SK-N-SH (cell line): ENCODE results near the gene DDA1.

Experiments
- EP300 ChIP-seq, 2 experiments: IDR thresholded peaks; 2 replicates each; pipeline versions ENCODE4 v1.4.0 to v1.6.1; 2012; ENCODE audit warnings: borderline replicate concordance in 1 of 2, low read depth in 1 of 2, low read length in 1 of 2
- EZH2phosphoT487 ChIP-seq: fragments of 200-600 bp; sonication (generic); IDR thresholded peaks from 2 replicates; pipeline ENCODE4 v1.6.1; 2017; ENCODE audit warnings: low read depth, mixed run types, mild to moderate bottlenecking, antibody characterized with exemption, moderate library complexity, borderline replicate concordance
- FOSL2 ChIP-seq: IDR thresholded peaks from 2 replicates; pipeline ENCODE4 v1.4.0; 2012; ENCODE audit warnings: low read depth, mild to moderate bottlenecking, moderate library complexity, borderline replicate concordance
- FOXM1 ChIP-seq: IDR thresholded peaks from 2 replicates; pipeline ENCODE4 v1.4.0; 2012; ENCODE audit warnings: low read depth, mild to moderate bottlenecking
- GABPA ChIP-seq: IDR thresholded peaks from 2 replicates; pipeline ENCODE4 v1.4.0; 2012; ENCODE audit warnings: low read depth, mild to moderate bottlenecking
- JUND ChIP-seq: IDR thresholded peaks from 2 replicates; pipeline ENCODE4 v1.4.0; 2012
- MXI1 ChIP-seq: IDR thresholded peaks from 2 replicates; pipeline ENCODE4 v1.6.1; 2012; ENCODE audit warnings: mild to moderate bottlenecking, low read depth, low read length, improper control_type of control experiment
- POLR2AphosphoS5 ChIP-seq: IDR thresholded peaks from 2 replicates; pipeline ENCODE4 v1.6.1; 2012; ENCODE audit warnings: low read depth, low read length
- RAD21 ChIP-seq: IDR thresholded peaks from 2 replicates; pipeline ENCODE4 v1.6.1; 2012; ENCODE audit warnings: mild to moderate bottlenecking, low read length
- SMC3 ChIP-seq: IDR thresholded peaks from 2 replicates; pipeline ENCODE4 v1.6.1; 2012; ENCODE audit warnings: low read depth, low read length, improper control_type of control experiment
- TF ChIP-seq, protein P1 (sequence below): fragments of 200-600 bp; sonication (generic); IDR thresholded peaks from 2 replicates; pipeline ENCODE4 v1.6.1; 2017; ENCODE audit warnings: antibody characterized with exemption, mild to moderate bottlenecking, moderate library complexity

DNA sequence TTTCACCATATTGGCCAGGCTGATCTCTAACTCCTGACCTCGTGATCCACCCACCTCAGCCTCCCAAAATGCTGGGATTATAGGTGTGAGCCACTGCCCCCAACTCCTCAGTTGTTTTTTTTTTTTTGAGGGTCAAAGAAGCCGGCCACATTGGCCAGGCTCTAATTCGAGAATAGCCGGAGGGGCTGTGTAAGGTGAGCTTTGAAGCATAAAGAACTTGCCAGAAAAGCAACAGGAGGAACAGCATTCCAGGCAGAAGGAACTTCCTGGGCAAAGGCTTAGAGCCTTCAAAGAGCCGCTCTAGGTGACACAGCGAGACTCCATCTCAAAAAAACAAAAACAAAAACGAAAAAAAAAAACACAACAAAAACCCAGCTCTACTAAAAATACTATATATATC lies 43.3 kb upstream of the DDA1 start:
- no peak for TF ChIP-seq POLR2AphosphoS5
- TF ChIP-seq, protein P1, sequence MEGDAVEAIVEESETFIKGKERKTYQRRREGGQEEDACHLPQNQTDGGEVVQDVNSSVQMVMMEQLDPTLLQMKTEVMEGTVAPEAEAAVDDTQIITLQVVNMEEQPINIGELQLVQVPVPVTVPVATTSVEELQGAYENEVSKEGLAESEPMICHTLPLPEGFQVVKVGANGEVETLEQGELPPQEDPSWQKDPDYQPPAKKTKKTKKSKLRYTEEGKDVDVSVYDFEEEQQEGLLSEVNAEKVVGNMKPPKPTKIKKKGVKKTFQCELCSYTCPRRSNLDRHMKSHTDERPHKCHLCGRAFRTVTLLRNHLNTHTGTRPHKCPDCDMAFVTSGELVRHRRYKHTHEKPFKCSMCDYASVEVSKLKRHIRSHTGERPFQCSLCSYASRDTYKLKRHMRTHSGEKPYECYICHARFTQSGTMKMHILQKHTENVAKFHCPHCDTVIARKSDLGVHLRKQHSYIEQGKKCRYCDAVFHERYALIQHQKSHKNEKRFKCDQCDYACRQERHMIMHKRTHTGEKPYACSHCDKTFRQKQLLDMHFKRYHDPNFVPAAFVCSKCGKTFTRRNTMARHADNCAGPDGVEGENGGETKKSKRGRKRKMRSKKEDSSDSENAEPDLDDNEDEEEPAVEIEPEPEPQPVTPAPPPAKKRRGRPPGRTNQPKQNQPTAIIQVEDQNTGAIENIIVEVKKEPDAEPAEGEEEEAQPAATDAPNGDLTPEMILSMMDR: no peak
- no peak for TF ChIP-seq FOSL2
- TF ChIP-seq SMC3: no peak
- no peak for TF ChIP-seq EZH2phosphoT487
- no peak for TF ChIP-seq GABPA
- no peak for TF ChIP-seq EP300 (IDR thresholded peaks at IDR 0.05; ENCODE audit: borderline replicate concordance in 1 of 2, low read depth in 1 of 2, low read length in 1 of 2)
- no peak for TF ChIP-seq RAD21
- no peak for TF ChIP-seq JUND
- no peak for TF ChIP-seq MXI1
- no peak for TF ChIP-seq FOXM1
